Thyroid gland (tissue), 4 donors: ENCODE measurements around the gene STRBP.

ENCODE experiments used
- CTCF ChIP-seq, 6 experiments: fragments of 200-600 bp in 3 of 6; fragments of 450-650 bp in 3 of 6; sonication (generic) in 3 of 6; IDR thresholded peaks; one replicate each; pipeline ENCODE4 v1.5.1; 2016 to 2019; ENCODE audit warnings: antibody characterized with exemption in 6 of 6, mild to moderate bottlenecking in 2 of 6, inconsistent platforms in 1 of 6, moderate library complexity in 1 of 6
- POLR2A ChIP-seq, 2 donors: fragments of 450-650 bp; IDR thresholded peaks; one replicate each; pipeline ENCODE4 v1.6.1; 2017; ENCODE audit warnings: antibody characterized with exemption in 2 of 2, mild to moderate bottlenecking in 2 of 2, moderate library complexity in 1 of 2

GRCh38 chr9:123225374-123225813, 43.0 kb downstream of the STRBP start:
- TF ChIP-seq CTCF (IDR thresholded peaks at IDR 0.05) (peak in 4 of 6 experiments; percentile 15 to 38 (median 27)), POLR2A (IDR thresholded peaks at IDR 0.05) (no peak)
